ENCODE data around the gene TSPYL6. TPM values are rescaled to one million over a fixed set of nuclear protein-coding genes. Genes with fewer than 3 reads are reported as not detected.

TSPYL6 gene
- total and polyA plus RNA-seq, 2 experiments from 2014 or later: not detected

DNA sequence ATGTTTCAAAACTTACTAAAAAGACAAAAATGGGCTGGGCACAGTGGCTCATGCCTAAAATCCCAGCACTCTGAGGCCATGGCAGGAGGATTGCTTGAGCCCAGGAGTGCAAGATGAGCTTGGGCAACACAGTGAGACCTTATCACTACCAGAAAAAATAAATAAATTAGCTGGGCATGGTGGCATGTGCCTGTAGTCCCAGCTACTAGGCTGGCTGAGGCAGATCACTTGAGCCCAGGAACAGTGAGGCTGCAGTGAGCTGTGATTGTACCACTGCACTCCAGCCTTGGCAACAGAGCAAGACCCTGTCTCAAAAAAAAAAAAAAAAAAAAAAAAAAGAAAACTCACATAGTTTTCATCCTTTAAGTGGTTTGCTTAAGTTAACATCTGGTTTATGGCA lies 6.4 kb downstream of the TSPYL6 start (continued):
- TF ChIP-seq REST (IDR thresholded peaks at IDR 0.05; ENCODE audit: unreplicated experiment) (no peak), STAT1 (IDR thresholded peaks at IDR 0.05; ENCODE audit: unreplicated experiment) (no peak), EZH2 (IDR thresholded peaks at IDR 0.05; ENCODE audit: low read depth, unreplicated experiment) (no peak), ZNF114 (CRISPR knock-in tag; IDR thresholded peaks at IDR 0.05) (no peak), POLR2AphosphoS5 (IDR thresholded peaks at IDR 0.05; ENCODE audit: low read depth) (no peak), CTCF (conservative IDR thresholded peaks at IDR 0.05; ENCODE audit: low read depth in 2 of 2) (no peak)
- TF ChIP-seq, protein P1, sequence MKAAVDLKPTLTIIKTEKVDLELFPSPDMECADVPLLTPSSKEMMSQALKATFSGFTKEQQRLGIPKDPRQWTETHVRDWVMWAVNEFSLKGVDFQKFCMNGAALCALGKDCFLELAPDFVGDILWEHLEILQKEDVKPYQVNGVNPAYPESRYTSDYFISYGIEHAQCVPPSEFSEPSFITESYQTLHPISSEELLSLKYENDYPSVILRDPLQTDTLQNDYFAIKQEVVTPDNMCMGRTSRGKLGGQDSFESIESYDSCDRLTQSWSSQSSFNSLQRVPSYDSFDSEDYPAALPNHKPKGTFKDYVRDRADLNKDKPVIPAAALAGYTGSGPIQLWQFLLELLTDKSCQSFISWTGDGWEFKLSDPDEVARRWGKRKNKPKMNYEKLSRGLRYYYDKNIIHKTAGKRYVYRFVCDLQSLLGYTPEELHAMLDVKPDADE (IDR thresholded peaks at IDR 0.05): no peak

- Histone ChIP-seq H2AFZ (no peak overlapping the region), H3K27ac (ENCODE audit: low read depth) (no peak overlapping the region), H3K36me3 (ENCODE audit: insufficient read depth) (no peaks in the 10 kb centered on the region), H3F3A (replicated peaks; ENCODE audit: low read depth) (no peaks in the 10 kb centered on the region), H4K20me1 (replicated peaks; ENCODE audit: insufficient read depth) (no peaks in the 10 kb centered on the region), H3K4me1 (ENCODE audit: insufficient read depth) (no peaks in the 10 kb centered on the region), H3K79me2 (replicated peaks; ENCODE audit: insufficient read depth) (no peaks in the 10 kb centered on the region), H3K4me3 (no peak overlapping the region), H3K27me3 (ENCODE audit: insufficient read depth) (no peaks in the 10 kb centered on the region), H3K9me2 (ENCODE audit: insufficient read depth) (no peaks in the 10 kb centered on the region), H3K4me2 (no peak overlapping the region)
- no peaks in the 10 kb centered on the region for H3K27me3 Mint-ChIP-seq (ENCODE audit: insufficient read depth, low read depth, poor library complexity)
- no peaks in the 10 kb centered on the region for H3K9me3 Mint-ChIP-seq
- no peaks in the 10 kb centered on the region for H3K36me3 Mint-ChIP-seq (ENCODE audit: low read depth)
- no peak for DNase-seq (ENCODE audit: low spot score)
- H3K4me3 Mint-ChIP-seq: no peak overlapping the region
- ATAC-seq: no peak
- H3K27ac Mint-ChIP-seq: no peak overlapping the region
- H3K4me1 Mint-ChIP-seq: no peaks in the 10 kb centered on the region
- TF ChIP-seq JUNB (IDR thresholded peaks at IDR 0.05; ENCODE audit: unreplicated experiment) (no peak), CTCF (conservative IDR thresholded peaks at IDR 0.05; ENCODE audit: low read depth in 2 of 2) (no peak), NANOG (IDR thresholded peaks at IDR 0.05; ENCODE audit: borderline replicate concordance) (no peak), CREB1 (CRISPR knock-in tag; IDR thresholded peaks at IDR 0.05; ENCODE audit: low read depth) (no peak)
- TF ChIP-seq, protein P1 (IDR thresholded peaks at IDR 0.05): no peak
These were observed 8.9 kb downstream of the TSPYL6 start for GRCh38 chr2:54247115-54247514.
